ENCODE results near the gene KCNAB2. TPM values are rescaled to one million over a fixed set of nuclear protein-coding genes. Genes with fewer than 3 reads are reported as not detected.

Gene KCNAB2
- total RNA-seq, 1 donor from 2014 or later: 2.2 TPM

GRCh38 chr1:6000444-6001288 is 45.0 kb upstream of the KCNAB2 start:
- Histone ChIP-seq H3K9me3 (ENCODE audit: low read depth) (no peaks in the 10 kb centered on the region), H3K36me3 (no peaks in the 10 kb centered on the region), H3K27me3 (no peaks in the 10 kb centered on the region), H3K4me3 (no peak overlapping the region), H4K20me1 (ENCODE audit: low read depth) (no peaks in the 10 kb centered on the region), H3K4me1 (peaks cover 28% of the 10 kb centered on the region), H3K4me2 (no peak overlapping the region), H3K27ac (no peak overlapping the region), H3F3A (ENCODE audit: low read depth) (peaks cover 24% of the 10 kb centered on the region), H3K9ac (no peak overlapping the region), H3K79me2 (ENCODE audit: low read depth) (no peaks in the 10 kb centered on the region), H2AFZ (replicated peaks) (no peak overlapping the region)
- H3K9me3 Mint-ChIP-seq: no peaks in the 10 kb centered on the region
- peak overlapping the region; percentile 96 for H3K27ac Mint-ChIP-seq
- peaks cover 14% of the 10 kb centered on the region for H3K27me3 Mint-ChIP-seq (ENCODE audit: insufficient read depth, low read depth)
- no peak for DNase-seq (ENCODE audit: low spot score)
- H3K36me3 Mint-ChIP-seq: no peaks in the 10 kb centered on the region
- H3K4me3 Mint-ChIP-seq: peak overlapping the region; percentile 48
- H3K4me1 Mint-ChIP-seq: peaks cover 33% of the 10 kb centered on the region
- TF ChIP-seq CTCF (IDR thresholded peaks at IDR 0.05) (no peak), EZH2 (IDR thresholded peaks at IDR 0.05) (no peak), EZH2phosphoT487 (IDR thresholded peaks at IDR 0.05) (no peak)

- no peaks in the 10 kb centered on the region for H3K79me2 ChIP-seq (ENCODE audit: low read depth)
- no peaks in the 10 kb centered on the region for H3K36me3 ChIP-seq
- no peak overlapping the region for H3K27ac ChIP-seq
- H3K36me3 Mint-ChIP-seq: no peaks in the 10 kb centered on the region
- peaks cover 32% of the 10 kb centered on the region for H3K4me1 ChIP-seq
- DNase-seq (ENCODE audit: low spot score): no peak
- H4K20me1 ChIP-seq (ENCODE audit: low read depth): no peaks in the 10 kb centered on the region
- H3K4me2 ChIP-seq: no peak overlapping the region
- H3K27ac Mint-ChIP-seq: no peak overlapping the region
- H3K4me3 ChIP-seq: no peak overlapping the region
- H3K9me3 Mint-ChIP-seq: no peaks in the 10 kb centered on the region
- no peaks in the 10 kb centered on the region for H3K9me3 ChIP-seq (ENCODE audit: low read depth)
- no peak overlapping the region for H2AFZ ChIP-seq (replicated peaks)
- H3K27me3 Mint-ChIP-seq (ENCODE audit: insufficient read depth, low read depth): peaks cover 11% of the 10 kb centered on the region
- H3K9ac ChIP-seq: no peak overlapping the region
- H3K4me1 Mint-ChIP-seq: peaks cover 37% of the 10 kb centered on the region
- no peaks in the 10 kb centered on the region for H3K27me3 ChIP-seq
- peaks cover 24% of the 10 kb centered on the region for H3F3A ChIP-seq (ENCODE audit: low read depth)
- TF ChIP-seq EZH2phosphoT487 (IDR thresholded peaks at IDR 0.05) (no peak), CTCF (IDR thresholded peaks at IDR 0.05) (no peak), EZH2 (IDR thresholded peaks at IDR 0.05) (no peak)
- H3K4me3 Mint-ChIP-seq: peak overlapping the region; percentile 24
Measured at GRCh38 chr1:6001992-6002576, 43.6 kb upstream of the KCNAB2 start.

- no peak overlapping the region for H3K9ac ChIP-seq
- TF ChIP-seq EZH2phosphoT487 (IDR thresholded peaks at IDR 0.05): no peak
- no peak for TF ChIP-seq EZH2 (IDR thresholded peaks at IDR 0.05)
- TF ChIP-seq CTCF (IDR thresholded peaks at IDR 0.05): no peak
- no peak for DNase-seq (ENCODE audit: low spot score)
- no peak overlapping the region for H2AFZ ChIP-seq (replicated peaks)
- no peaks in the 10 kb centered on the region for H3K79me2 ChIP-seq (ENCODE audit: low read depth)
- Mint-ChIP-seq H3K9me3 (no peaks in the 10 kb centered on the region), H3K27ac (peak overlapping the region; percentile 87), H3K4me1 (peaks cover 41% of the 10 kb centered on the region), H3K36me3 (no peaks in the 10 kb centered on the region), H3K4me3 (peak overlapping the region; percentile 71), H3K27me3 (ENCODE audit: insufficient read depth, low read depth) (peaks cover 10% of the 10 kb centered on the region)
- no peak overlapping the region for H3K4me3 ChIP-seq
- H3K27ac ChIP-seq: no peak overlapping the region
- H3K27me3 ChIP-seq: no peaks in the 10 kb centered on the region
- H3K9me3 ChIP-seq (ENCODE audit: low read depth): no peaks in the 10 kb centered on the region
- H4K20me1 ChIP-seq (ENCODE audit: low read depth): no peaks in the 10 kb centered on the region
- H3K4me1 ChIP-seq: peaks cover 36% of the 10 kb centered on the region
- peak overlapping the region; percentile 65 for H3K4me2 ChIP-seq
- H3F3A ChIP-seq (ENCODE audit: low read depth): peaks cover 24% of the 10 kb centered on the region
- no peaks in the 10 kb centered on the region for H3K36me3 ChIP-seq
Measured at GRCh38 chr1:6002714-6003501, 42.8 kb upstream of the KCNAB2 start.
